ENCODE measurements around the gene MYO6. TPM values are rescaled to one million over a fixed set of nuclear protein-coding genes. Genes with fewer than 3 reads are reported as not detected.

MYO6 gene
- total and polyA plus RNA-seq, 2 of the 8 experiments (the other 6 are each of a cell fraction or from before 2014, with no cell fraction given), result 8.3 to 21.9 TPM

GRCh38 chr6:75761489-75761888 lies 12.4 kb downstream of the MYO6 start:
- Histone ChIP-seq H3K56ac (replicated peaks; ENCODE audit: insufficient read length, low read depth, low read length) (no peak overlapping the region), H2BK120ac (replicated peaks; ENCODE audit: low read depth, low read length) (no peak overlapping the region), H4K8ac (ENCODE audit: extremely low read depth, insufficient read depth, low read length) (no peak overlapping the region), H4K20me1 (replicated peaks in 1 of 2; ENCODE audit: control insufficient read depth in 1 of 2, insufficient read depth in 2 of 2, low read length in 2 of 2) (peaks cover 2 to 3% of the 10 kb centered on the region in 2 experiments), H2AFZ (ENCODE audit: low read length) (no peak overlapping the region), H3K9ac (replicated peaks in 1 of 4; ENCODE audit: extremely low read depth in 1 of 4, low read depth in 3 of 4, low read length in 3 of 4) (no peak overlapping the region), H2AK5ac (ENCODE audit: low read depth, low read length) (no peak overlapping the region), H3K4me2 (ENCODE audit: insufficient read depth in 1 of 2, low read depth in 2 of 2, low read length in 2 of 2) (no peak overlapping the region), H3K14ac (ENCODE audit: insufficient read length) (no peak overlapping the region), H3K79me1 (ENCODE audit: low read depth, low read length) (no peaks in the 10 kb centered on the region), H3K23me2 (ENCODE audit: low read depth, low read length) (no peaks in the 10 kb centered on the region), H3K79me2 (ENCODE audit: control insufficient read depth in 1 of 2, insufficient read depth in 2 of 2, low read length in 2 of 2) (0 out of 4 replicates have a peak, but pooled peaks cover 0 to 6% of the 10 kb centered on the region in 2 experiments), H3K9me3 (ENCODE audit: insufficient read depth in 2 of 2, low read depth in 1 of 2, low read length in 1 of 2) (no peaks in the 10 kb centered on the region), H3K4ac (replicated peaks; ENCODE audit: insufficient read length, low read depth, low read length) (no peak overlapping the region), H2BK20ac (ENCODE audit: low read length) (no peak overlapping the region), H2BK12ac (ENCODE audit: low read depth, low read length) (no peak overlapping the region), H3K18ac (ENCODE audit: extremely low read depth, low read length) (no peak overlapping the region), H4K91ac (replicated peaks; ENCODE audit: insufficient read length, low read length) (no peak overlapping the region), H3K4me1 (replicated peaks in 1 of 4; ENCODE audit: control insufficient read depth in 3 of 4, insufficient read depth in 4 of 4, low read length in 3 of 4) (no peaks in the 10 kb centered on the region; a peak in 2 of 7 replicates), H3K23ac (ENCODE audit: insufficient read length) (no peak overlapping the region), H3K4me3 (ENCODE audit: extremely low read depth in 1 of 4, insufficient read depth in 2 of 4, low read depth in 3 of 4, low read length in 4 of 4) (no peak overlapping the region), H3K27ac (ENCODE audit: low read depth, low read length) (no peak overlapping the region), H2BK15ac (ENCODE audit: low read length) (no peak overlapping the region), H3K27me3 (replicated peaks in 1 of 4; ENCODE audit: control insufficient read depth in 3 of 4, extremely low read depth in 1 of 4, insufficient read depth in 3 of 4, low read length in 3 of 4) (no peaks in the 10 kb centered on the region), H2BK5ac (ENCODE audit: low read depth, low read length) (no peak overlapping the region), H3K36me3 (ENCODE audit: control insufficient read depth in 2 of 4, insufficient read depth in 4 of 4, low read length in 3 of 4) (no peaks in the 10 kb centered on the region), H4K5ac (ENCODE audit: insufficient read length, low read depth, low read length) (no peak overlapping the region)
- TF ChIP-seq CHD1 (IDR thresholded peaks at IDR 0.05; ENCODE audit: low read depth, low read length), result no peak
- no peak for TF ChIP-seq SAP30 (IDR thresholded peaks at IDR 0.05; ENCODE audit: insufficient read depth, insufficient replicate concordance, low read length)
- TF ChIP-seq SP2 (IDR thresholded peaks at IDR 0.05; ENCODE audit: low read length), result no peak
- no peak for TF ChIP-seq PHF8 (conservative IDR thresholded peaks at IDR 0.05; ENCODE audit: low read depth, low read length)
- ChIA-PET CTCF (ENCODE audit: partially characterized antibody) (no interaction called here), POLR2A (ENCODE audit: partially characterized antibody) (no interaction called here)
- no peak for FAIRE-seq
- WGBS, 2 experiments (ENCODE audit: extremely low coverage in 1 of 2, insufficient coverage in 1 of 2, insufficient read length in 1 of 2, insufficient replicate concordance in 2 of 2, low coverage in 1 of 2, low lambda C conversion rate in 2 of 2, missing lambda C conversion rate in 1 of 2), result 93% methylated on average over 1 of the region's 1 CpG; no CpG with 5 or more reads in 1 of the 2 experiments
- no peak for DNase-seq (ENCODE audit: low read depth in 1 of 2, low spot score in 2 of 2)

All from H1 (cell line).